Astrocyte (in vitro differentiated cells and primary cell): ENCODE data around the gene OXSR1.

Source experiments
- EZH2 ChIP-seq: IDR thresholded peaks from 2 replicates; pipeline ENCODE4 v1.6.1; 2012; ENCODE audit warnings: mild to moderate bottlenecking, low read length, inconsistent platforms; ENCODE audit not compliant: insufficient read depth
- TF ChIP-seq, protein P1 (sequence below): IDR thresholded peaks from 2 replicates; pipeline ENCODE4 v1.5.1; 2011; ENCODE audit warnings: low read depth, mild to moderate bottlenecking, inconsistent platforms, low read length, moderate library complexity; ENCODE audit not compliant: insufficient read depth

- TF ChIP-seq EZH2: no peak
- TF ChIP-seq, protein P1, sequence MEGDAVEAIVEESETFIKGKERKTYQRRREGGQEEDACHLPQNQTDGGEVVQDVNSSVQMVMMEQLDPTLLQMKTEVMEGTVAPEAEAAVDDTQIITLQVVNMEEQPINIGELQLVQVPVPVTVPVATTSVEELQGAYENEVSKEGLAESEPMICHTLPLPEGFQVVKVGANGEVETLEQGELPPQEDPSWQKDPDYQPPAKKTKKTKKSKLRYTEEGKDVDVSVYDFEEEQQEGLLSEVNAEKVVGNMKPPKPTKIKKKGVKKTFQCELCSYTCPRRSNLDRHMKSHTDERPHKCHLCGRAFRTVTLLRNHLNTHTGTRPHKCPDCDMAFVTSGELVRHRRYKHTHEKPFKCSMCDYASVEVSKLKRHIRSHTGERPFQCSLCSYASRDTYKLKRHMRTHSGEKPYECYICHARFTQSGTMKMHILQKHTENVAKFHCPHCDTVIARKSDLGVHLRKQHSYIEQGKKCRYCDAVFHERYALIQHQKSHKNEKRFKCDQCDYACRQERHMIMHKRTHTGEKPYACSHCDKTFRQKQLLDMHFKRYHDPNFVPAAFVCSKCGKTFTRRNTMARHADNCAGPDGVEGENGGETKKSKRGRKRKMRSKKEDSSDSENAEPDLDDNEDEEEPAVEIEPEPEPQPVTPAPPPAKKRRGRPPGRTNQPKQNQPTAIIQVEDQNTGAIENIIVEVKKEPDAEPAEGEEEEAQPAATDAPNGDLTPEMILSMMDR: no peak
These were observed 21.4 kb downstream of the OXSR1 start for GRCh38 chr3:38186781-38187180.
